ENCODE measurements around the gene GNG14. TPM values are rescaled to one million over a fixed set of nuclear protein-coding genes. Genes with fewer than 3 reads are reported as not detected.
"Not testable (repeated sequence)": the region's sequence is repeated elsewhere in the genome, so short reads cannot be mapped to it uniquely, and the experiment has no call there.

Gene GNG14
- total RNA-seq, result not detected

GRCh38 chr19:12687496-12688196, at the start of gene GNG14:
TSS of gene GNG14 (plus strand) at chr19:12687998. CDS start at chr19:12688049, 51 bp downstream.
- no peak for DNase-seq
- Mint-ChIP-seq H3K27me3 (no peaks in the 10 kb centered on the region), H3K36me3 (ENCODE audit: low read depth) (peaks cover 2% of the 10 kb centered on the region), H3K9me3 (ENCODE audit: low read depth) (no peaks in the 10 kb centered on the region), H3K4me1 (no peaks in the 10 kb centered on the region), H3K4me3 (no peak within 1 kb of the TSS), H3K27ac (no peak within 1 kb of the TSS)
- CTCF ChIA-PET, result no interaction called here
- POLR2A ChIA-PET, result no interaction called here
- ATAC-seq, result no peak
- intact Hi-C loops (cut with DNase I, micrococcal nuclease), result no loop called here

- no peak for DNase-seq
Measured at GRCh38 chr19:12638611-12639182, 49.1 kb upstream of the GNG14 start.

GRCh38 chr19:12639901-12640613, 47.7 kb upstream of the GNG14 start:
- ATAC-seq (peak; percentile 94), DNase-seq (peak; percentile 95)
- Mint-ChIP-seq H3K9me3 (ENCODE audit: low read depth) (no peaks in the 10 kb centered on the region), H3K36me3 (ENCODE audit: low read depth) (peaks cover 11% of the 10 kb centered on the region), H3K27me3 (no peaks in the 10 kb centered on the region), H3K27ac (peak overlapping the region; percentile 85), H3K4me3 (peak overlapping the region; percentile 70), H3K4me1 (peaks cover 23% of the 10 kb centered on the region)
- intact Hi-C loops (cut with DNase I, micrococcal nuclease), result loop anchor here (1.0 kb wide), 3 partner anchors 29 to 76 kb away; partner anchors contain the start of genes ZNF490 (in 1 of the 2) and ZNF791 (in 1 of the 2)
- ChIA-PET CTCF (interaction anchor here (0.5 to 1.9 kb wide), 21 partner anchors 9 to 1472 kb away, joined by 3 to 7 read pairs (median 3); partner anchors contain the start of genes MAN2B1, ZNF490 and ZNF791), POLR2A (interaction anchor here (0.7 to 1.0 kb wide), 3 partner anchors 9 to 149 kb away, joined by 3 to 4 read pairs (median 3); partner anchors contain the start of gene ZNF490)

More at GRCh38 chr19:12638611-12639182, 49.1 kb upstream of the GNG14 start:
- ChIA-PET CTCF (interaction anchor here (0.6 to 0.7 kb wide), 2 partner anchors 185 to 338 kb away, joined by 3 read pairs; no protein-coding TSS in a partner anchor), POLR2A (interaction anchor here (1.2 kb wide), 1 partner anchor 25 kb away, joined by 4 read pairs; no protein-coding TSS in a partner anchor)
- no peak overlapping the region for H3K4me3 Mint-ChIP-seq
- ATAC-seq, result no peak
- no peaks in the 10 kb centered on the region for H3K27me3 Mint-ChIP-seq
- H3K9me3 Mint-ChIP-seq (ENCODE audit: low read depth), result no peaks in the 10 kb centered on the region
- peaks cover 12% of the 10 kb centered on the region for H3K36me3 Mint-ChIP-seq (ENCODE audit: low read depth)
- intact Hi-C loops (cut with DNase I, micrococcal nuclease), result no loop called here
- H3K27ac Mint-ChIP-seq, result no peak overlapping the region
- H3K4me1 Mint-ChIP-seq, result peaks cover 25% of the 10 kb centered on the region

GRCh38 chr19:12641456-12641855, 46.3 kb upstream of the GNG14 start:
- intact Hi-C loops (cut with DNase I, micrococcal nuclease), result no loop called here
- ATAC-seq, result no peak
- H3K27ac Mint-ChIP-seq, result no peak overlapping the region
- H3K4me3 Mint-ChIP-seq, result no peak overlapping the region
- peaks cover 15% of the 10 kb centered on the region for H3K4me1 Mint-ChIP-seq
- no peaks in the 10 kb centered on the region for H3K27me3 Mint-ChIP-seq
- ChIA-PET CTCF (no interaction called here), POLR2A (no interaction called here)
- H3K36me3 Mint-ChIP-seq (ENCODE audit: low read depth), result peaks cover 9% of the 10 kb centered on the region
- no peaks in the 10 kb centered on the region for H3K9me3 Mint-ChIP-seq (ENCODE audit: low read depth)
- no peak for DNase-seq

GRCh38 chr19:12642506-12642905, 45.3 kb upstream of the GNG14 start:
- H3K27ac Mint-ChIP-seq, result no peak overlapping the region
- CTCF ChIA-PET, result interaction anchor here (1.0 to 1.1 kb wide), 2 partner anchors 29 to 51 kb away, joined by 3 read pairs; no protein-coding TSS in a partner anchor
- POLR2A ChIA-PET, result interaction anchor here (1.0 kb wide), 1 partner anchor 29 kb away, joined by 3 read pairs; no protein-coding TSS in a partner anchor

GRCh38 chr19:12643716-12644115, 44.1 kb upstream of the GNG14 start:
- DNase-seq; CTCF ChIA-PET; H3K9me3 Mint-ChIP-seq (ENCODE audit: low read depth); POLR2A ChIA-PET; H3K4me3 Mint-ChIP-seq; ATAC-seq; intact Hi-C loops (cut with DNase I, micrococcal nuclease); H3K27ac Mint-ChIP-seq; H3K27me3 Mint-ChIP-seq: not testable (repeated sequence)
- H3K36me3 Mint-ChIP-seq (ENCODE audit: low read depth), result peaks cover 23% of the 10 kb centered on the region
- H3K4me1 Mint-ChIP-seq, result peaks cover 12% of the 10 kb centered on the region

More at GRCh38 chr19:12642506-12642905, 45.3 kb upstream of the GNG14 start:
- Mint-ChIP-seq H3K9me3 (ENCODE audit: low read depth) (no peaks in the 10 kb centered on the region), H3K27me3 (no peaks in the 10 kb centered on the region), H3K4me1 (peaks cover 10% of the 10 kb centered on the region), H3K36me3 (ENCODE audit: low read depth) (peaks cover 17% of the 10 kb centered on the region), H3K4me3 (no peak overlapping the region)
- DNase-seq, result no peak
- intact Hi-C loops (cut with DNase I, micrococcal nuclease), result no loop called here
- ATAC-seq, result no peak

- Mint-ChIP-seq H3K4me1 (peaks cover 2% of the 10 kb centered on the region), H3K27me3 (no peaks in the 10 kb centered on the region), H3K4me3 (no peak overlapping the region), H3K27ac (no peak overlapping the region), H3K9me3 (ENCODE audit: low read depth) (no peaks in the 10 kb centered on the region), H3K36me3 (ENCODE audit: low read depth) (peaks cover 36% of the 10 kb centered on the region)
- POLR2A ChIA-PET, result no interaction called here
- DNase-seq, result no peak
- intact Hi-C loops (cut with DNase I, micrococcal nuclease), result no loop called here
- no peak for ATAC-seq
- CTCF ChIA-PET, result no interaction called here
Measured at GRCh38 chr19:12646551-12646950, 41.2 kb upstream of the GNG14 start.

GRCh38 chr19:12647047-12647446, 40.8 kb upstream of the GNG14 start:
- H3K4me3 Mint-ChIP-seq, result no peak overlapping the region
- DNase-seq, result no peak
- ChIA-PET POLR2A (no interaction called here), CTCF (no interaction called here)
- no peaks in the 10 kb centered on the region for H3K9me3 Mint-ChIP-seq (ENCODE audit: low read depth)
- H3K27me3 Mint-ChIP-seq, result no peaks in the 10 kb centered on the region
- intact Hi-C loops (cut with DNase I, micrococcal nuclease), result no loop called here
- peaks cover 2% of the 10 kb centered on the region for H3K4me1 Mint-ChIP-seq
- H3K27ac Mint-ChIP-seq, result no peak overlapping the region
- no peak for ATAC-seq
- H3K36me3 Mint-ChIP-seq (ENCODE audit: low read depth), result peaks cover 41% of the 10 kb centered on the region

GRCh38 chr19:12647490-12648071, 40.2 kb upstream of the GNG14 start:
- ATAC-seq, result peak; percentile 88
- DNase-seq, result peak; percentile 77
- H3K27ac Mint-ChIP-seq, result no peak overlapping the region
- H3K27me3 Mint-ChIP-seq, result no peaks in the 10 kb centered on the region
- ChIA-PET POLR2A (no interaction called here), CTCF (no interaction called here)
- intact Hi-C loops (cut with DNase I, micrococcal nuclease), result no loop called here
- peaks cover 2% of the 10 kb centered on the region for H3K4me1 Mint-ChIP-seq
- no peaks in the 10 kb centered on the region for H3K9me3 Mint-ChIP-seq (ENCODE audit: low read depth)
- no peak overlapping the region for H3K4me3 Mint-ChIP-seq
- H3K36me3 Mint-ChIP-seq (ENCODE audit: low read depth), result peaks cover 40% of the 10 kb centered on the region

GRCh38 chr19:12648088-12648487, 39.7 kb upstream of the GNG14 start:
- Mint-ChIP-seq H3K27ac (no peak overlapping the region), H3K9me3 (ENCODE audit: low read depth) (no peaks in the 10 kb centered on the region), H3K36me3 (ENCODE audit: low read depth) (peaks cover 40% of the 10 kb centered on the region), H3K4me1 (peaks cover 2% of the 10 kb centered on the region), H3K27me3 (no peaks in the 10 kb centered on the region), H3K4me3 (no peak overlapping the region)
- ATAC-seq (no peak), DNase-seq (no peak)
- POLR2A ChIA-PET, result no interaction called here
- intact Hi-C loops (cut with DNase I, micrococcal nuclease), result no loop called here
- CTCF ChIA-PET, result interaction anchor here (0.7 kb wide), 1 partner anchor 8 kb away, joined by 4 read pairs; no protein-coding TSS in a partner anchor

- ATAC-seq (no peak), DNase-seq (no peak)
- ChIA-PET CTCF (interaction anchor here (0.5 kb wide), 1 partner anchor 348 kb away, joined by 3 read pairs; no protein-coding TSS in a partner anchor), POLR2A (interaction anchor here (0.6 kb wide), 1 partner anchor 46 kb away, joined by 5 read pairs; no protein-coding TSS in a partner anchor)
- Mint-ChIP-seq H3K4me3 (no peak overlapping the region), H3K9me3 (ENCODE audit: low read depth) (no peaks in the 10 kb centered on the region), H3K4me1 (peaks cover 2% of the 10 kb centered on the region), H3K36me3 (ENCODE audit: low read depth) (peaks cover 37% of the 10 kb centered on the region), H3K27me3 (no peaks in the 10 kb centered on the region), H3K27ac (no peak overlapping the region)
- intact Hi-C loops (cut with DNase I, micrococcal nuclease), result no loop called here
Measured at GRCh38 chr19:12649941-12650340, 37.9 kb upstream of the GNG14 start.
